GM12875 (cell line): ENCODE results near the gene APP.
"Not testable (repeated sequence)": the region's sequence is repeated elsewhere in the genome, so short reads cannot be mapped to it uniquely, and the experiment has no call there.

Experiments
- H3K4me3 ChIP-seq: one replicate; pipeline ENCODE4 v1.5.1; 2011; ENCODE audit warnings: low read depth, low read length, control low read depth
- CTCF ChIP-seq: IDR thresholded peaks from 2 replicates; pipeline ENCODE4 v1.5.1; 2011; ENCODE audit warnings: low read depth, mild to moderate bottlenecking, control low read depth, inconsistent platforms, low read length, moderate library complexity, borderline replicate concordance; ENCODE audit not compliant: insufficient read depth

APP gene

GRCh38 chr21:26032263-26032662, 138.3 kb downstream of the APP start:
- no peak overlapping the region for H3K4me3 ChIP-seq
- no peak for TF ChIP-seq CTCF

GRCh38 chr21:26028183-26028582, 142.4 kb downstream of the APP start:
- no peak overlapping the region for H3K4me3 ChIP-seq
- TF ChIP-seq CTCF, result no peak

GRCh38 chr21:26027696-26028095, 142.9 kb downstream of the APP start:
- TF ChIP-seq CTCF, result no peak
- H3K4me3 ChIP-seq, result no peak overlapping the region

- TF ChIP-seq CTCF, result no peak
- H3K4me3 ChIP-seq, result no peak overlapping the region
These were observed 144.7 kb downstream of the APP start for GRCh38 chr21:26025536-26026512.

- not testable (repeated sequence) for H3K4me3 ChIP-seq
These were observed 147.2 kb downstream of the APP start for GRCh38 chr21:26023406-26023805.

- H3K4me3 ChIP-seq, result not testable (repeated sequence)
These were observed 147.8 kb downstream of the APP start for GRCh38 chr21:26022598-26023337.

- TF ChIP-seq CTCF, result no peak
- H3K4me3 ChIP-seq, result no peak overlapping the region
These were observed 150.1 kb downstream of the APP start for GRCh38 chr21:26020510-26020909.

- H3K4me3 ChIP-seq, result no peak overlapping the region
- no peak for TF ChIP-seq CTCF
These were observed 150.5 kb downstream of the APP start for GRCh38 chr21:26020081-26020480.
